GM12872 (cell line): Measurements from ENCODE around the gene HAUS7.

Experiments used
- CTCF ChIP-seq: IDR thresholded peaks from 3 replicates; pipeline ENCODE4 v1.5.1; 2011; ENCODE audit warnings: low read depth, mild to moderate bottlenecking, low read length, moderate library complexity; ENCODE audit not compliant: insufficient read depth

Gene HAUS7

DNA sequence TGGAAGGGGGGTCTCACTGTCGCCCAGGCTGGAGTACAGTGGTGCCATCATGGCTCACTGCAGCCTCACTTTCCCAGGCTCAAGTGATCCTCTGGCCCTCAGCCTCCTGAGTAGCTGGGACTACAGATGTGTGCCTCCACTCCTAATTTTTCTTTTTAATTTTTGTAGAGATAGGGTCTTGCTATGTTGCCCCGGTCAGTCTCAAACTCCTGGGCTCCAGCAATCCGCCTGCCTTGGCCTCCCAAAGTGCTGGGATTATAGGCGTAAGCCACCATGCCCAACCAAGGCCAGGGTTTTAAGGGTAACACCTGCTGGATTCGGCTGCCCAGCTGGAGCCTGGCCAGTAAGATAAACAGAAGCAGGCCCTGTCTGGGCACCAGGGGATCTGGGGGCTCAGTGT, 27.9 kb downstream of the HAUS7 start:
- TF ChIP-seq CTCF, result no peak

DNA sequence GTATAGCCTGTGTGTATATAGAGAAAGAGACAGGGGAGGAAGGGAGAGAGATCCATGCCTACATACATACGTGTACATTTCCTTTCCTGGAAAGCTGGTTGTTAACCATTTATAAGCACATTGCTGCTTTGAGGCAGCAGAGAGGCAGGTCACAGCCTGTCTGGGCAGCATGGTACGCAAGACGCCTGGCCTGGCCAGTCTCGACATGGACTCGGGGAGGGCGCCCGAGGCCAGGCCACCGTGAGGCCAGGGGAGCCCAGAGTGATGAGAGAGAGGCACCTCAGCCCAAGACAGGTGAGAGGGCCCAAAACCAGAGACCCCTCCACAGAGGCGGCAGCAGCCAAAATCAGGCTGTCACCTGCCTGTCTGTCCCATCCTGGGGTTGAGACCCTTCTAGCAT, 28.4 kb downstream of the HAUS7 start:
- no peak for TF ChIP-seq CTCF

GRCh38 chrX:153441296-153441695, 29.1 kb downstream of the HAUS7 start:
- no peak for TF ChIP-seq CTCF

GRCh38 chrX:153440556-153441135, 29.7 kb downstream of the HAUS7 start:
- no peak for TF ChIP-seq CTCF

DNA sequence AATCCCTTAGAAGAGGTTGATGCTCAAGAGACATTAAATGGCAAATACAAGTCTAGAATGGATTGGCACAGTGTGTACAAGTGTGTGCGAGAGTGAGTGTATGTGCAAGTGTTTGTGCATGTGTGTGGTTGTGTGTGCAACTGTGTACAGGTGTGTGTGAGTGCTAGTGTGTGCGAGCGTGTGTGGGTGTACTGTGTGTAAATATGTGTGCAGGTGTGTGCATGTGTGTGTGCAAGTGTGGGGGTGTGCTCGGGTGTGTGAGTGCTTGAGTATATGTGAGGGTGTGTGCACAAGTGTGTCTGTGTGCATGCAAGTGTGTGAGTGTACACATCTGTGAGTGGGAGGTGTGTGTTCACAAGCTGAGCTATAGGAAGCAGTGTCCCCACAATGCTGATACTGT, 30.4 kb downstream of the HAUS7 start:
- TF ChIP-seq CTCF, result no peak

GRCh38 chrX:153438532-153438931, 31.8 kb downstream of the HAUS7 start:
- 0 out of 3 replicates have a peak, but pooled peaks have one; percentile 19 for TF ChIP-seq CTCF

DNA sequence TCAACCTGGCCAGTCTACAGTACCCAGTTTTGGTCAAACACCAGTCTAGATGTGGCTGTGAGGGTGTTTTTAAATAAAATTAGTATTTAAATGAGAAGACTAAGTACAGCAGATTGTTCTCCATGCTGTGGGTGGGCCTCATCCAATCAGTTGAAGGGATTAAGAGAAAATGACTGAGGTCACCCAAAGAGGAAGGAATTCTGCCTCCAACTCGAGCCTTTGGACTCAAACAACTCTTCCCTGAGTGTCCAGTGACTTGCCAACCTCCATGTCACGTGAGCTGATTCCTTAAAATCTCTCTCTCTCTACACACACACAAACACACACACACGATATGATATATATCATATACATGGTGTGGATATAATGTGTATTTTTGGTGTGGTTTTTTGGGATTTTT, 34.5 kb downstream of the HAUS7 start:
- no peak for TF ChIP-seq CTCF
